ENCODE results near the gene EHMT2.
A peak's percentile ranks its signal among the peaks of the same experiment; 100 is the strongest.
"Not testable (repeated sequence)": the region's sequence is repeated elsewhere in the genome, so short reads cannot be mapped to it uniquely, and the experiment has no call there.

EHMT2 gene

GRCh38 chr6:31915351-31915750 is 17.9 kb upstream of the EHMT2 start:
- no peak for DNase-seq (ENCODE audit: low spot score)

- DNase-seq (ENCODE audit: low spot score) = no peak
Observed at GRCh38 chr6:31911826-31912585, 14.5 kb upstream of the EHMT2 start.

- not testable (repeated sequence) for DNase-seq (ENCODE audit: low spot score)
Observed at GRCh38 chr6:31909298-31909697, 11.8 kb upstream of the EHMT2 start.

GRCh38 chr6:31908791-31909190 is 11.3 kb upstream of the EHMT2 start:
- no peak for DNase-seq (ENCODE audit: low spot score)

- not testable (repeated sequence) for DNase-seq (ENCODE audit: low spot score)
Observed at GRCh38 chr6:31908255-31908654, 10.8 kb upstream of the EHMT2 start.

- DNase-seq (ENCODE audit: low spot score) = no peak
Observed at GRCh38 chr6:31907158-31907813, 9.8 kb upstream of the EHMT2 start.

GRCh38 chr6:31906727-31907126 is 9.2 kb upstream of the EHMT2 start:
- not testable (repeated sequence) for DNase-seq (ENCODE audit: low spot score)

GRCh38 chr6:31906122-31906521 is 8.6 kb upstream of the EHMT2 start:
- DNase-seq (ENCODE audit: low spot score) = peak; percentile 53

GRCh38 chr6:31905041-31905440 is 7.5 kb upstream of the EHMT2 start:
- no peak for DNase-seq (ENCODE audit: low spot score)

GRCh38 chr6:31903957-31904356 is 6.5 kb upstream of the EHMT2 start:
- DNase-seq (ENCODE audit: low spot score) = no peak

- peak; percentile 97 for DNase-seq (ENCODE audit: low spot score)
Observed at GRCh38 chr6:31901953-31902643, 4.6 kb upstream of the EHMT2 start, which contains the start of gene ZBTB12. Gene ZBTB12 (minus strand): TSS chr6:31902086. CDS start chr6:31901305, 781 bp downstream.

GRCh38 chr6:31901415-31901952 is 4.0 kb upstream of the EHMT2 start:
- peak; percentile 61 for DNase-seq (ENCODE audit: low spot score)

- DNase-seq (ENCODE audit: low spot score) = no peak
Observed at GRCh38 chr6:31900917-31901414, 3.5 kb upstream of the EHMT2 start.

GRCh38 chr6:31899882-31900722 is 2.6 kb upstream of the EHMT2 start:
- DNase-seq (ENCODE audit: low spot score) = no peak

GRCh38 chr6:31899215-31899614 is 1.7 kb upstream of the EHMT2 start:
- no peak for DNase-seq (ENCODE audit: low spot score)

GRCh38 chr6:31898383-31899011 is 999 bp upstream of the EHMT2 start:
- DNase-seq (ENCODE audit: low spot score) = no peak

- DNase-seq (ENCODE audit: low spot score) = peak; percentile 64
Observed at GRCh38 chr6:31896856-31897611, 464 bp downstream of the EHMT2 start.

GRCh38 chr6:31896493-31896855 is 1.0 kb downstream of the EHMT2 start:
- DNase-seq (ENCODE audit: low spot score) = no peak

- DNase-seq (ENCODE audit: low spot score) = no peak
Observed at GRCh38 chr6:31892821-31893220, 4.7 kb downstream of the EHMT2 start.

GRCh38 chr6:31889331-31889972 is 8.0 kb downstream of the EHMT2 start:
- DNase-seq (ENCODE audit: low spot score) = no peak
